ENCODE results near the gene SUGCT.
A peak's percentile ranks its signal among the peaks of the same experiment; 100 is the strongest.

Gene SUGCT

DNA sequence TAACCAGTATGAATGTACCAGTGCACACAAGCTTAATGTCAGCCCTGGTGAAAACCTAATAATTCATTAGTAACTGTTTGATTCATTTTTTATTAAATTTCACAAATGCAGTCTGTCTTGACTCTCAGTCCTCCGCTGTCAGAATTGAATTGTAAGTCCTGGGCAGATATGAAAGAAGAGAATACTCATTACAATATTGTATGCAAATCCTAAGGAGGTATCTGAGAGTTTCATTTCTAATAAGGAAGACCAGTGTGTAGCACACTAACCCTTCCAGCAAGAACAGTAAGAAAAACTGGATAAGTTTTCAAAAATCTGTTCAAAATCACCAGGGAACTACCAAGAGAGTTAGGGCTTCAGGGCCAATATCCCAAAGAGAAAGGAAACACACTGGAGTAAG is 652.1 kb downstream of the SUGCT start:
- peaks cover 0 to 9% (median 5%) of the 10 kb centered on the region in 11 experiments; a peak in 8 of 22 replicates for H3K9me3 ChIP-seq (replicated peaks in 1 of 11)
- H3K4me2 ChIP-seq, result no peak overlapping the region
- TF ChIP-seq Cebpa-rat (IDR thresholded peaks at IDR 0.05), result no peak
- no peak overlapping the region for H3K4me3 ChIP-seq
- no peaks in the 10 kb centered on the region for H3K27me3 ChIP-seq
- H3K4me1 ChIP-seq, result peaks cover 8 to 14% (median 9%) of the 10 kb centered on the region in 10 experiments; a peak in 16 of 20 replicates
- H4K20me1 ChIP-seq, result no peaks in the 10 kb centered on the region
- H3K9ac ChIP-seq, result no peak overlapping the region
- H3K27ac ChIP-seq, result no peak overlapping the region
- no peaks in the 10 kb centered on the region for H3K36me3 ChIP-seq

GRCh38 chr7:40793132-40793531 is 658.3 kb downstream of the SUGCT start:
- H3K36me3 ChIP-seq, result no peaks in the 10 kb centered on the region
- H3K4me3 ChIP-seq, result no peak overlapping the region
- H3K4me1 ChIP-seq, result peaks cover 0 to 22% (median 7%) of the 10 kb centered on the region in 10 experiments; a peak in 10 of 20 replicates
- peaks cover 0 to 9% (median 5%) of the 10 kb centered on the region in 11 experiments; a peak in 8 of 22 replicates for H3K9me3 ChIP-seq (replicated peaks in 1 of 11)
- no peak overlapping the region for H3K9ac ChIP-seq
- peak overlapping the region in 7 of 11 experiments; percentile 8 to 51 (median 22); a peak in 9 of 22 replicates for H3K4me2 ChIP-seq
- no peaks in the 10 kb centered on the region for H3K27me3 ChIP-seq
- TF ChIP-seq Cebpa-rat (IDR thresholded peaks at IDR 0.05), result no peak
- H4K20me1 ChIP-seq, result no peaks in the 10 kb centered on the region
- no peak overlapping the region for H3K27ac ChIP-seq

- Histone ChIP-seq H3K9me3 (replicated peaks in 1 of 11) (no peaks in the 10 kb centered on the region; a peak in 1 of 22 replicates), H3K4me3 (no peak overlapping the region), H3K36me3 (no peaks in the 10 kb centered on the region), H3K27ac (no peak overlapping the region), H3K27me3 (no peaks in the 10 kb centered on the region), H3K9ac (no peak overlapping the region), H3K4me1 (peaks cover 0 to 22% (median 11%) of the 10 kb centered on the region in 10 experiments; a peak in 12 of 20 replicates), H4K20me1 (no peaks in the 10 kb centered on the region), H3K4me2 (no peak overlapping the region)
- TF ChIP-seq Cebpa-rat (IDR thresholded peaks at IDR 0.05), result no peak
Observed at GRCh38 chr7:40795607-40796006, 660.8 kb downstream of the SUGCT start.

DNA sequence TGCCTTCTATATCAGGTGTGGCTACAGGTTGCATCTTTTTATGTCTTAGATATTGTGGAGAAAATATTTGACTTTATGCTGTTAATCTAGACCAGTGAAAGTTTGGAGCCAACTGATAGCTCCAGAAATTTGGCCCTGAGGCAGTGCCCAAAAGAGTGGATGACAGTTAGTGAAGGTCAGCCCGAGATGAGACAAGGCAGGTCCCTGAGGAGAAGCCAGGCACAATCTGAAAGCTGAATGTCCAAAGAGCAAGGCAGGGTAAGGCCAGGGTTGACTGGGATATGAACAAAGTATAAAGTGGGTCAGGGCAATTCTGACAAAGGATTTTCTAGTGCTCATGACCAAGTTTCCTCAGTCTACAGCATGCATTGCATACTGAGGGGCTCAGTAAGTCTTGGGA is 661.9 kb downstream of the SUGCT start:
- Histone ChIP-seq H3K4me1 (peaks cover 0 to 23% (median 15%) of the 10 kb centered on the region in 10 experiments; a peak in 15 of 20 replicates), H3K4me2 (no peak overlapping the region), H3K27me3 (no peaks in the 10 kb centered on the region), H3K4me3 (no peak overlapping the region), H4K20me1 (no peaks in the 10 kb centered on the region), H3K27ac (no peak overlapping the region), H3K9ac (no peak overlapping the region), H3K9me3 (replicated peaks in 1 of 11) (no peaks in the 10 kb centered on the region), H3K36me3 (no peaks in the 10 kb centered on the region)
- TF ChIP-seq Cebpa-rat (IDR thresholded peaks at IDR 0.05), result no peak

DNA sequence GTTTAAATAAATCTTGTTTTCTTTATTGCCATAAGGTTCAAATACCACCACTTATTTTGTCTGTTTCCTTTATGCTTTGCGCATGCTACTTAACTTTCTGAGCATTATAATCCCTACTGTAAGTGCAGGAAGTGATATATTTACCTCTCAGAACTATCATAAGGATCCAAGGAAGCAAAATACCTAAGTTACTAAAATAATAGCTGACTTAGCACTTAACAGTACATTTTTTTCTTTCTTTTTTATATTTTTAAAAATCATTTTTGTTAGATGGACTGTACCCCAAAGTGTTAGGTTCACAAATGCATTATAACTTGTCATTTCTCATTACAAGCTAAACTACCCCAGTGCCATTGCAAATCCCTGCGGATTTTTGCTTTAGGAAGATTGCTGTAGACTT is 663.8 kb downstream of the SUGCT start:
- no peak overlapping the region for H3K27ac ChIP-seq
- no peaks in the 10 kb centered on the region for H3K27me3 ChIP-seq
- H4K20me1 ChIP-seq, result no peaks in the 10 kb centered on the region
- H3K36me3 ChIP-seq, result no peaks in the 10 kb centered on the region
- H3K9ac ChIP-seq, result no peak overlapping the region
- no peak overlapping the region for H3K4me3 ChIP-seq
- H3K9me3 ChIP-seq (replicated peaks in 1 of 11), result no peaks in the 10 kb centered on the region
- peaks cover 0 to 36% (median 12%) of the 10 kb centered on the region in 10 experiments; a peak in 18 of 20 replicates for H3K4me1 ChIP-seq
- TF ChIP-seq Cebpa-rat (IDR thresholded peaks at IDR 0.05), result no peak
- no peak overlapping the region for H3K4me2 ChIP-seq

DNA sequence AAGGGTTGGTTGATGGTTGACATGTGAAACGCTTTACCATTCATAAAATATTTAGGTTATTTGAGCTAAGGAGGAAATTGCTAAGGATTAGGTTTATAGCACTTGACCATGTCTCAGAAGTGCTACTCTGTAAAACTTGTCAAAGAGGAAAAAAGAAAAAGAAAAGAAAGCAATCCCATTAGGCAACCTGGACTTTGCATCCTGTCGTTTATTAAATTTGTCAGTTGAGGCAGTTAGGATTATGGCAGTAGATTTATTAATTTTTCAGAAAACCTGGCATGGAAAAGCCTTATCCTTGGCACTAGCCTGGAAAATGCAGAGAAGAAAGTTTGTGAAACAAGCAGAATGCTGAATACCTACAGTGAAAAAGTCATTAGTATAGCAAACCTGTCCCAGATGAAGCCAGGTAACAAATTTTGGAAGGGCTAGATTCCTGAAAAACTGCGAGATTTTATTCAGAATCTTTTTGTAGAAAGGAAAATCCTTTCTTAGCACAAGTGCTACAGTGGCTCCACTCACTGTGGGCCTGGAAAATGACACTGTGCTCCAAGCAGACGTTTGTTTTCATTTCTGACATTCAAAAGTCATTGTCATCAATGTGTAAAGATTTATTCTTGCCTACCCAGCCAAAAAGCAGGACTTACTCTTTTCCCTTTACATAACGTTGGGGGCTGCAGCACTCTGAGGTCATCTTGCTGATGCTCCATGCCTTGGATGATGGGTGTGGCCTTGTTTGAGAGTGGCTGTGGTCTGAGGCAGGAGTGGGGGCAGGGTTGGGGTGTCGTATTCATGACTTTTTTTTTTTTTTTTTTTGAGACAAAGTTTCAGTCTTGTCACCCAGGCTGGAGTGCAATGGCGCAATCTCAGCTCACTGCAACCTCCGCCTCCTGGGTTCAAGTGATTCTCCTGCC is 664.9 kb downstream of the SUGCT start:
- H3K36me3 ChIP-seq, result no peaks in the 10 kb centered on the region
- no peaks in the 10 kb centered on the region for H3K9me3 ChIP-seq (replicated peaks in 1 of 11)
- H3K4me1 ChIP-seq, result peaks cover 0 to 36% (median 12%) of the 10 kb centered on the region in 10 experiments; a peak in 13 of 20 replicates
- no peak for TF ChIP-seq Cebpa-rat (IDR thresholded peaks at IDR 0.05)
- H3K4me3 ChIP-seq, result no peak overlapping the region
- no peak overlapping the region for H3K4me2 ChIP-seq
- no peaks in the 10 kb centered on the region for H4K20me1 ChIP-seq
- H3K27me3 ChIP-seq, result no peaks in the 10 kb centered on the region
- no peak overlapping the region for H3K27ac ChIP-seq
- no peak overlapping the region for H3K9ac ChIP-seq

DNA sequence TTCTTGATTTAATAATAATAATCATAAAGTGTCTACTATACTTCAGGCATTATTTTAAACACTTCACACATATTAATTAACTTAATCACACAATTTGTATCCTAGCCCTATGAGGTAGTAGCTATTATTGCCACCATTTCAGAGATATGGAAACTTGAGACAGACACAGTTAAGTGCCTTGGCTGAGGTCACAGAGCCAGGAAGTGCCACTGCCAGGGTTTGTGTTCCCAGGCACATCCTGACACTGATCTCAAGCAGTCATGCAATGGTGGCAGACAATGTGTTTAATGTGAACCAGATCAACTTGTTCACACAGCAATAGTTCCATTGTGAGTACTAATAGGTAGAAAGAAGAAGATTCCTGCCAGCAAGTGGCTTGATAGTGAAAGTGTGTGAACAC is 666.0 kb downstream of the SUGCT start:
- H3K27ac ChIP-seq, result no peak overlapping the region
- peak overlapping the region in 3 of 11 experiments; percentile 11 to 58 (median 12); a peak in 3 of 22 replicates for H3K4me2 ChIP-seq
- H3K27me3 ChIP-seq, result no peaks in the 10 kb centered on the region
- TF ChIP-seq Cebpa-rat (IDR thresholded peaks at IDR 0.05), result no peak
- H4K20me1 ChIP-seq, result no peaks in the 10 kb centered on the region
- H3K4me3 ChIP-seq, result no peak overlapping the region
- H3K4me1 ChIP-seq, result peaks cover 0 to 36% (median 12%) of the 10 kb centered on the region in 10 experiments; a peak in 13 of 20 replicates
- no peaks in the 10 kb centered on the region for H3K36me3 ChIP-seq
- no peak overlapping the region for H3K9ac ChIP-seq
- H3K9me3 ChIP-seq (replicated peaks in 1 of 11), result no peaks in the 10 kb centered on the region

- peak overlapping the region in 10 of 11 experiments; percentile 4 to 69 (median 55); a peak in 17 of 22 replicates for H3K4me2 ChIP-seq
- H3K9ac ChIP-seq, result no peak overlapping the region
- no peak overlapping the region for H3K4me3 ChIP-seq
Observed at GRCh38 chr7:40802497-40802896, 667.7 kb downstream of the SUGCT start.

DNA sequence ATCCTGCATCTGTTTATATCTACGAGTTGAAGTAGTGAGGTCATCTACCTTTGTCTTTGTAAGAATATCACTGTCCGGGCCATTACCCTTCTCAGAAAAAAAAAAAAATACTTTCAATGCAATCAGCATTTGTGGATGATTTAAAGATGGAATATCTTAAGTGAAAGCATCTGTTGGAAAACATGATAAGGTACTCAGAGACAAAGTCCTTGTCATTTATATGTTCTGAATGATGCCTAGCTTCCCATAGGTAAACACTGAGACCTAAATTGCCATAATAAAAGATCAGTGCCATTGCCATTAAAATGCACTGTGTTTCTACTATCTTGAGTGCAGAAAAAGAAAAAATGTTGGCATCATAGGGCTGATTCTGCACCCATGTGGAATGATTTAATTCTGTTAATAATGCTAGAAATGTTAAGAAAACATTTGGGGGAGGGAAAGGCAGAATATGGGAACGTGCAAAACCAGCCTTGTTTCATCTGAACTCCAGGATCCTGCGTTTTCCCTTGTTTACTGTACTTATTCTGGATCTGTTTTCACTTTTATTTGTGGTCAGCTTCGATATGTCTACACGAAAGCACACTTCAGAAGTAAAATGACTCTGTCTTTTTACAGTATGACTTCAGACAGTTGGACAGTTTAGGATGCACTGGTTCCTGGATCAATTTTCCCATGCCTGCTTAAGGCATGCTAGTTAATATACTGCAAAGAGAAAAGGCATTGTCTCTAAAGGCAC is 669.8 kb downstream of the SUGCT start:
- Histone ChIP-seq H3K27ac (no peak overlapping the region), H4K20me1 (no peaks in the 10 kb centered on the region), H3K4me1 (peaks cover 10 to 36% (median 22%) of the 10 kb centered on the region in 10 experiments; a peak in 19 of 20 replicates), H3K9me3 (replicated peaks in 1 of 11) (no peaks in the 10 kb centered on the region), H3K27me3 (no peaks in the 10 kb centered on the region), H3K4me2 (no peak overlapping the region), H3K36me3 (no peaks in the 10 kb centered on the region), H3K9ac (no peak overlapping the region), H3K4me3 (no peak overlapping the region)
- TF ChIP-seq Cebpa-rat (IDR thresholded peaks at IDR 0.05), result no peak

More at GRCh38 chr7:40802497-40802896, 667.7 kb downstream of the SUGCT start:
- H4K20me1 ChIP-seq, result no peaks in the 10 kb centered on the region
- no peaks in the 10 kb centered on the region for H3K36me3 ChIP-seq
- peaks cover 8 to 36% (median 14%) of the 10 kb centered on the region in 10 experiments; a peak in 17 of 20 replicates for H3K4me1 ChIP-seq
- H3K27ac ChIP-seq, result peak overlapping the region in 2 of 11 experiments; percentile 31 to 39; a peak in 2 of 22 replicates
- H3K9me3 ChIP-seq (replicated peaks in 1 of 11), result no peaks in the 10 kb centered on the region
- no peaks in the 10 kb centered on the region for H3K27me3 ChIP-seq
- peak in 3 of 11 experiments; percentile 22 to 32 (median 26); a peak in 1 of 22 replicates for TF ChIP-seq Cebpa-rat (IDR thresholded peaks at IDR 0.05)
